Common myeloid progenitor, CD34-positive (primary cell): Measurements from ENCODE around the gene NKIRAS1.
A peak's percentile ranks its signal among the peaks of the same experiment; 100 is the strongest.
"Not testable (repeated sequence)": the region's sequence is repeated elsewhere in the genome, so short reads cannot be mapped to it uniquely, and the experiment has no call there.

ENCODE experiments used
- CTCF ChIA-PET: fragments of 350-600 bp; sonication (Branson Sonifier 250); formaldehyde crosslinking; loops from one replicate; lab custom pipeline; 2021; ENCODE audit warnings: antibody characterized with exemption; lab: Charles Lee
- POLR2A ChIA-PET: fragments of 350-600 bp; sonication (Branson Sonifier 250); formaldehyde crosslinking; loops from one replicate; lab custom pipeline; 2021; ENCODE audit warnings: antibody characterized with exemption; lab: Charles Lee
- DNase-seq, 3 donors: peaks; one replicate each; pipeline versions ENCODE4 v3.0.0 to v3.0.0-alpha.2; 2013
- H3K27ac ChIP-seq, 2 experiments: 1 replicate in 1 of 2; 2 replicates in 1 of 2; pipeline ENCODE4 v1.7.0; 2013; ENCODE audit warnings: inconsistent platforms in 2 of 2, low read length in 2 of 2, mild to moderate bottlenecking in 2 of 2, low read depth in 1 of 2, moderate library complexity in 1 of 2; ENCODE audit not compliant: severe bottlenecking in 2 of 2, insufficient read depth in 1 of 2, poor library complexity in 1 of 2
- H3K27me3 ChIP-seq, 5 experiments: replicated peaks in 2 of 5; 1 replicate in 3 of 5; 2 replicates in 2 of 5; pipeline versions ENCODE4 v1.6.1 to v1.7.0; 2013; ENCODE audit warnings: low read length in 4 of 5, mild to moderate bottlenecking in 2 of 5, moderate library complexity in 2 of 5, inconsistent platforms in 1 of 5; ENCODE audit not compliant: insufficient read depth in 5 of 5, control insufficient read depth in 4 of 5
- H3K36me3 ChIP-seq, 4 experiments: 1 replicate in 2 of 4; 2 replicates in 2 of 4; pipeline versions ENCODE4 v1.6.1 to v1.7.0; 2013; ENCODE audit warnings: low read length in 3 of 4, control low read depth in 1 of 4, mild to moderate bottlenecking in 1 of 4; ENCODE audit not compliant: control insufficient read depth in 4 of 4, insufficient read depth in 4 of 4
- H3K4me1 ChIP-seq, 4 experiments: 1 replicate in 3 of 4; 2 replicates in 1 of 4; pipeline versions ENCODE4 v1.6.1 to v1.7.1; 2013; ENCODE audit warnings: low read length in 3 of 4, mild to moderate bottlenecking in 3 of 4, control low read depth in 1 of 4, inconsistent platforms in 1 of 4, moderate library complexity in 1 of 4; ENCODE audit not compliant: control insufficient read depth in 4 of 4, insufficient read depth in 4 of 4; ENCODE audit errors: control extremely low read depth in 1 of 4
- H3K4me3 ChIP-seq, 7 experiments: 1 replicate in 4 of 7; 2 replicates in 3 of 7; pipeline versions ENCODE4 v1.5.1 to v1.7.0; 2013; ENCODE audit warnings: mild to moderate bottlenecking in 7 of 7, low read length in 6 of 7, moderate library complexity in 6 of 7, inconsistent platforms in 2 of 7, low read depth in 2 of 7, control low read depth in 1 of 7; ENCODE audit not compliant: insufficient read depth in 4 of 7, control insufficient read depth in 1 of 7; ENCODE audit errors: extremely low read depth in 1 of 7
- H3K9me3 ChIP-seq, 5 experiments: 1 replicate in 4 of 5; 2 replicates in 1 of 5; pipeline versions ENCODE4 v1.6.1 to v1.7.1; 2013; ENCODE audit warnings: low read length in 4 of 5, mild to moderate bottlenecking in 2 of 5, inconsistent platforms in 1 of 5, low read depth in 1 of 5, moderate library complexity in 1 of 5; ENCODE audit not compliant: control insufficient read depth in 4 of 5, insufficient read depth in 2 of 5; ENCODE audit errors: control extremely low read depth in 1 of 5
- WGBS: methylation state at CpG from one replicate; pipeline ENCODE4 v1.1.5; 2013; ENCODE audit not compliant: insufficient coverage; 5-methylcytosine and 5-hydroxymethylcytosine counted together

NKIRAS1 gene

GRCh38 chr3:23871361-23871760 is 45.4 kb downstream of the NKIRAS1 start:
- CTCF ChIA-PET: interaction anchor here (1.0 kb wide), 1 partner anchor 11 kb away, joined by 3 read pairs; no protein-coding TSS in a partner anchor
- H3K27ac ChIP-seq, H3K27me3 ChIP-seq, H3K9me3 ChIP-seq, H3K4me3 ChIP-seq, DNase-seq, H3K36me3 ChIP-seq, H3K4me1 ChIP-seq, POLR2A ChIA-PET: not testable (repeated sequence)
- WGBS: no CpG with 5 or more reads among the region's 34 CpGs

- H3K4me1 ChIP-seq, DNase-seq, H3K27ac ChIP-seq, H3K9me3 ChIP-seq, H3K36me3 ChIP-seq, H3K27me3 ChIP-seq, H3K4me3 ChIP-seq, POLR2A ChIA-PET: not testable (repeated sequence)
- no CpG with 5 or more reads among the region's 5 CpGs for WGBS
- CTCF ChIA-PET: interaction anchor here (1.0 to 1.2 kb wide), 2 partner anchors 11 to 18 kb away, joined by 3 to 5 read pairs; no protein-coding TSS in a partner anchor
Observed at GRCh38 chr3:23870663-23871043, 46.1 kb downstream of the NKIRAS1 start.

GRCh38 chr3:23869977-23870662 is 46.7 kb downstream of the NKIRAS1 start:
- H3K4me1 ChIP-seq: peaks cover 1 to 13% (median 11%) of the 10 kb centered on the region in 4 experiments
- 96% methylated on average over 3 of the region's 4 CpGs for WGBS
- ChIA-PET POLR2A (no interaction called here), CTCF (interaction anchor here (1.0 to 1.2 kb wide), 4 partner anchors 12 to 23 kb away, joined by 3 to 5 read pairs (median 4); no protein-coding TSS in a partner anchor)
- H3K27me3 ChIP-seq: no peaks in the 10 kb centered on the region
- peaks cover 0 to 2% (median 0%) of the 10 kb centered on the region in 4 experiments for H3K36me3 ChIP-seq
- DNase-seq: no peak
- H3K4me3 ChIP-seq: no peak overlapping the region
- no peaks in the 10 kb centered on the region for H3K9me3 ChIP-seq
- H3K27ac ChIP-seq: no peak overlapping the region

GRCh38 chr3:23867838-23868237 is 49.0 kb downstream of the NKIRAS1 start:
- no peaks in the 10 kb centered on the region for H3K27me3 ChIP-seq
- 100% methylated on average over 1 of the region's 1 CpG for WGBS
- H3K36me3 ChIP-seq: peaks cover 0 to 7% (median 0%) of the 10 kb centered on the region in 4 experiments
- no peak overlapping the region for H3K4me3 ChIP-seq
- DNase-seq: no peak
- peaks cover 1 to 16% (median 13%) of the 10 kb centered on the region in 4 experiments for H3K4me1 ChIP-seq
- H3K9me3 ChIP-seq: no peaks in the 10 kb centered on the region
- ChIA-PET CTCF (no interaction called here), POLR2A (no interaction called here)
- H3K27ac ChIP-seq: peak overlapping the region in 1 of 2 experiments; percentile 0

DNA sequence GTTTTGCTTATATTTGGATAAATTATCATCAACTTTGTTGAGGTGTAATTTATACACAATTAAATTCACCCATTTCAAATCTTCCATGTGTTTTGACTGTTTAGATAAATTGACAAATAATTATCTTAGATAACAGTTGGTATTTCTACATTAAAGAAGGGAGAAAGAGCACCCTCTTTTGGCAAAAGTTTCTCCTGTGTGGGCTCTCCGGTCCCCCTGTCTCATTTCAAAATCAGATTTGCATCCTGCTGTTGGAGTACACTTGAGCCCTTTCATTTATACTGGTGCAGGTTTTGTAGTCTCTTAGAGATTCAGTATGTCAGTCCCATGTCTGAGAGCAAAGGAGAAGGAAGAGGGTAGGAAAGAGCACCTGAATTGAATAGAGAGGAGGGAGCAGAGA is 49.4 kb downstream of the NKIRAS1 start:
- Histone ChIP-seq H3K4me3 (no peak overlapping the region), H3K27me3 (no peaks in the 10 kb centered on the region), H3K9me3 (no peaks in the 10 kb centered on the region), H3K4me1 (peaks cover 1 to 20% (median 13%) of the 10 kb centered on the region in 4 experiments), H3K36me3 (peaks cover 0 to 7% (median 0%) of the 10 kb centered on the region in 4 experiments), H3K27ac (peak overlapping the region in 1 of 2 experiments; percentile 0)
- POLR2A ChIA-PET: no interaction called here
- CTCF ChIA-PET: no interaction called here
- no CpG with 5 or more reads among the region's 1 CpG for WGBS
- no peak for DNase-seq

- Histone ChIP-seq H3K9me3 (no peaks in the 10 kb centered on the region), H3K27me3 (no peaks in the 10 kb centered on the region), H3K4me1 (peaks cover 1 to 20% (median 13%) of the 10 kb centered on the region in 4 experiments), H3K36me3 (peaks cover 0 to 16% (median 7%) of the 10 kb centered on the region in 4 experiments), H3K4me3 (no peak overlapping the region), H3K27ac (no peak overlapping the region)
- ChIA-PET CTCF (interaction anchor here (0.7 to 4.2 kb wide), 10 partner anchors 7 to 114 kb away, joined by 3 to 29 read pairs (median 4); no protein-coding TSS in a partner anchor), POLR2A (interaction anchor here (1.2 kb wide), 1 partner anchor 15 kb away, joined by 3 read pairs; no protein-coding TSS in a partner anchor)
- DNase-seq: no peak
- 95% methylated on average over 4 of the region's 6 CpGs for WGBS
Observed at GRCh38 chr3:23865595-23866396, 51.0 kb downstream of the NKIRAS1 start.
